CD4-positive, alpha-beta T cell treated with Interleukin-17A for 1 hour (primary cell): ENCODE measurements around the gene FZD10.

Source experiments
- DNase-seq: peaks from one replicate; pipeline ENCODE4 v3.0.0-alpha.2; 2020

Gene FZD10, protein sequence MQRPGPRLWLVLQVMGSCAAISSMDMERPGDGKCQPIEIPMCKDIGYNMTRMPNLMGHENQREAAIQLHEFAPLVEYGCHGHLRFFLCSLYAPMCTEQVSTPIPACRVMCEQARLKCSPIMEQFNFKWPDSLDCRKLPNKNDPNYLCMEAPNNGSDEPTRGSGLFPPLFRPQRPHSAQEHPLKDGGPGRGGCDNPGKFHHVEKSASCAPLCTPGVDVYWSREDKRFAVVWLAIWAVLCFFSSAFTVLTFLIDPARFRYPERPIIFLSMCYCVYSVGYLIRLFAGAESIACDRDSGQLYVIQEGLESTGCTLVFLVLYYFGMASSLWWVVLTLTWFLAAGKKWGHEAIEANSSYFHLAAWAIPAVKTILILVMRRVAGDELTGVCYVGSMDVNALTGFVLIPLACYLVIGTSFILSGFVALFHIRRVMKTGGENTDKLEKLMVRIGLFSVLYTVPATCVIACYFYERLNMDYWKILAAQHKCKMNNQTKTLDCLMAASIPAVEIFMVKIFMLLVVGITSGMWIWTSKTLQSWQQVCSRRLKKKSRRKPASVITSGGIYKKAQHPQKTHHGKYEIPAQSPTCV

DNA sequence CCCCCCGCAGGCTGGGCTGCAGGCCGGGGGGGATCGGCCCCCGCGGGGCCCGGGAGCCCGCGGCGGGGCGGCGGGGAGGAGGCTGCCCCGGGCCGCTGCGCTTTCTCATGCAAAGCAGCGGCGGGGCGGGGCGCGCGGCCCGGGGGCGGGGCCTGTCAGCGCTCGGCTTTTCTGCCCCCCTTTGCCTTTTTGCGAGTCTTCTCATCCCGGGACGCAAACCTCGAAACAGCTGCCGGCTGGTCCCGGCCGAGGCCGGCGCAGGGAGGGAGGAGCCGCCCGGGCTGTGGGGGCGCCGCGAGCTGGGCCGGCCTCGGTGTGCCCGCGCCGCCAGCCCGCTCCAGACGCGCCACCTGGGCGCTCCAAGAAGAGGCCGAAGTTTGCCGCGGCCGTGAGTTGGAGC, at the start of gene FZD10:
TSS of gene FZD10 (plus strand) at position 198 of the 400 bp plus-strand sequence. CDS start 479 bp downstream, outside the sequence.
- DNase-seq = no peak

DNA sequence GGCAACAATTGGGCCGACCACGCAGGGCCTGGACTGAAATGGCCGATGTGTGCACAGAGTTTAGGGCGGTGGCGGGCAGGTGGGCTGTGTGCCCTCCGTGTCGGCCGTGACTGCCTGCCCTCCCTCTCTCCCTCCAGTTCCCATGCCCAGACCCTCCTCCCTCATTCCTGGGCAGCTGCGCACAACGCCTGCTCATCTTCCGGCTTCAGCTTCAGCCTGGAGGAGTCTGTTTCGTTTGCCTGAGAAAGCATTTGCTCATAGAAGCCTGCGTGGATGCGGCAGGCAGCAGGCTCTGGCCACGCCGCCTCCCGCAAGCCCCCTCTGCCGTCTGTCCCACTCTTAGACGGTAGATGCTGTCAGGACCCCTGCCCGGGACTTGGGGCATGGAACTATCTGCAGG, 47.3 kb upstream of the FZD10 start:
- no peak for DNase-seq

DNA sequence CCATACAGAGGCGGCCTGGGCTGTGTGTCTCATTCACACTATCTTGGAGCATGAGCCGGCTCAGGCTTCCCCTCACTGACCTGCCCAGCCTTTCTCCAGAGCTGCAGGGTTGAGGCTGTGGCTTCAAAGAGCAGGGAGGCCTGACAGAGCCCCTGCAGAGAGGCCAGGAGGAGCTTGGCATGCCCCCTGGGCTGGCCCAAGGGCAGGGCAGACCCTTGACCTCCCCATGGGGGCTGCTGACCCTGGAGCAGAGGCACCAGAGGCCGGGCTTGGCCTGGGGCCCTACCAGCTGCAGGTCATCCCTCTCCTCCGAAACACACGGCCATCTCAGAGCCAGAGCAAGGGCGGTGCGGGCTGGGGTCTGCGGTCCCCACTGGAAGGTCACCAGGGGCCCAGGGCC, 46.6 kb upstream of the FZD10 start:
- DNase-seq = no peak

DNA sequence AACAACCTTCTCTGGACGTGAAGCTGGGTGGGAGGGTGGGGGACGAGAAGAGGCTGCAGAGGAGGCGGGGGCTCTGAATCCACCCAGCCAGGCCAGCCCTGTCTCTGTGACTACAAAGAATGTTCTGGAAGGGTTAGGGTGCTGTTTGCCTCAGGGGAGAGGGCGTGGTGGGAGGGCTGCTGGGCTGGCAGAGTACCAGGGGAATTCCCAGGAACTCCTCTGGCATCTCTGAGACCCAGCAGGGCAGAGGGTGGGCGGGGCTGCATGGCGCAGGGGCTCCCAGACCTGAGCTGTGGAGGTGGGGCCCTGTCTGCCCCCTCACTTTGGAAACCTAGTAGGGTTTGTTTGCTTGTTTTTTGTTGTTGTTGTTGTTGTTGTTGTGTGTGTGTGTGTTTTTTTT, 45.5 kb upstream of the FZD10 start:
- DNase-seq = no peak

DNA sequence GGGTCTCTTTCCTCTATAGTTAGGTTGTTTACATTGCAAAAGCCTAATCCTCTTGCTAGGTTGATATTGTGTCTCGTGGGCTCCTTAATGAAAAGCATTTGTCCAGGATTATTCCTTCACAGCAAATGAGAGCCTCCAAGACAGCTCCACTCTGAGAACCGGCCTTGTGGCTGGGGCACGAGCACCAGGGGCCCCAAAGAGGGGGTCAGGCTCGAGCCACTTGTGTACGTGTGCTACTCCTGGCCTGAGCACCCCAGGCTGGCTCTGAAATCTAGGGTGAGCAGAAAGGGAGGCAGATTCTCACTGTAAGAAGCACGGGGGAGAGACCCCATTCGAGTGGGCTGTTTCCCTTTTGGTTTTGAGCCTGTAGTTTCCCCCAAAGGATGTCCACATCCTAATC, 45.0 kb upstream of the FZD10 start:
- DNase-seq = no peak

DNA sequence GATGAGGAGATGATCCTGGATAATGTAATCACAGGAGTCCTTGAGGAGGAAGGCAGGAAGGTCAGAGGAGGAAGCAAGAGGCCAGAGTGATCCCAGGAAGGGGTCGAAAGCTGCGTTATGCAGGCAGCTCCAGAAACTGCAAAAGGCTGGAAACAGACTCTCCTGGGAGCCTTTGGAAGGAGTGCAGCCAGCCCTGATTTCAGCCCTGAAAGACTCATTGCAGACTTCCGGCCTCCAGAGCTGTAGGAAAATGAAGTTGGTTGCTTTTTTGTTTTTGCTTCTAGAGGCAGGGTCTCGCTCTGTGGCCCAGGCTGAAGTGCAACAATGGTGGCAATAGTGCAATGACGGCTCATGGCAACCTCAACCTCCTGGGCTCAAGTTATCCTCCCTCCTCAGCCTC, 44.6 kb upstream of the FZD10 start:
- no peak for DNase-seq

DNA sequence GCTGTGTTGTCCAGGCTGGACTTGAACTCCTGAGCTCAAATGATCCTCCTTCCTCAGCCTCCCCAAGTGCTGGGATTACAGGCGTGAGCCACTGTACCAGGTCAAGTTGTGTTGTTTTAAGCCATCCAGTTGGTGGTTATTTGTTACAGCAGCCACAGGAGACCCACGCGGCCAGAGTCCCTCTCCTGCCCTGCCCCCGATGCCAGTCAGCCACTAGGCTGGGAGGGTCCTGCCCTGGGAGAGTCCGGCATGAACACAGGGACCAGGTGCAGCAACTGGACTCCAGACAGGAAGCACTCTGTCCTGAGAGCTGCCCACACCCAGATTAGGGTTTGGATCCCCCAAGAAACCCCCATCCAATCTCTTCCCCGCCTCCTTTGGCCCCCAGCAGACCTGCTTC, 44.1 kb upstream of the FZD10 start:
- no peak for DNase-seq

DNA sequence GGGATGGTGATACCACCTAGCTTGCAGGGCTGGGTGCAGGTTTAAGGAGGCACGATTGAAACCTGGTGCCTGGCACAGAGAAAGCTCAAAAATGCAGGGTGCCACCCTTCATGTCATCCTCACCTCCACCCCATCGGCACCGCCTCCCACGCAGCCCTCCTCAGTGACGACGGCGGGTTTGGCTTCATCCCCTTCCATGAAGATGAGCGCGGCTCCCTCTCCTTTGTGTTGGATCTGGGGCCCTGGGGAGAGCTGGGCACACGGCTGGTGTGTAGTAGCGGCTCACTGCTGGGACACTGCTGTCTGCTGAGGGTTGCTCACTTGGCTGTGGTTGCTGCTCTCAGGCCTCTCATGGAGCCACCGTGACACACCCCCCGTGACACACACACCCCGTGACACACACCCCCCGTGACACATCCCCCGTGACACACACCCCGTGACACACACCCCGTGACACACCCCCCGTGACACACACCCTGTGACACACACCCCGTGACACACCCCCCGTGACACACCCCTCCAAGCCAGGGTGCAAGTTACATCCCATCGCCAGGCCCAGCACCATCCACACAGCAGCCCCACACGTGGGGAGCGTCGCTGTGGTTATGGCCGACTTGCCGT, 42.9 kb upstream of the FZD10 start:
- no peak for DNase-seq

DNA sequence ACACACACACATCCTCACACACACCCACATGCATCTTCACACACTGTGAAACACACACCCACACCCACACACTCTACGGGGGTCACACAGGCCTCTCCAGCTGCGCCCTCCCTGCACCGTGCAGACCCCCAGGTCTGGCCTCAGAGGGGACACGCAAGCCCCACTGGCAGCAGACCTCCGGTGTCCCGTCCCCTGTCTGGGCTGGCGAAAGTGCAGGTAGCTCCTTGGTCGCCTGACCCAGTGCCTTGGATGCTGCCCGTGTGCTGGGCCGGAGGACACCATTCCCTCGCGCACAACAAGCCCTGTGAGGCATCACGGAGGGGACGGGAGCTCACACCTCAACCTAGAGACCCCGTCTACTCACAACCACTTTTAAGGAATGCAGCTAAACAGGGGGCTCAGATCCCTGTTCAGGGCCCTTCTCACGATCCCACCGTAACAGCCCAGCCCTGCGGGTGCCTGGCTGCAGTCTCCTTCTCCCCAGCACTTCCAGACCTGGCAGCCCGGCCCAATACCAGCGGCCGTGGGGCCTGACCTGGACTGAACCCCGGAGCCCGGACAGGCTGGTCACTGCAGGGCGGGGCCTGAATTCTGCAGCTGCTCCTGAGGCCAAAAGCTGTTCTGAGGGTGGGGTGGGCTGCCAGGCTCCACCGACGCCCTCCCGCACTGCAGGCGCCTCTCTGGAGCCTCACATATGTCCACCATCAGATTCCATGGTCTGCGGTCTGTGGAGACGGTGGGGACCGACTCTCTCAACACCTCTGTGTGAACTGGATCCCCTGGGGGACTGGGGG, 42.1 kb upstream of the FZD10 start:
- no peak for DNase-seq

DNA sequence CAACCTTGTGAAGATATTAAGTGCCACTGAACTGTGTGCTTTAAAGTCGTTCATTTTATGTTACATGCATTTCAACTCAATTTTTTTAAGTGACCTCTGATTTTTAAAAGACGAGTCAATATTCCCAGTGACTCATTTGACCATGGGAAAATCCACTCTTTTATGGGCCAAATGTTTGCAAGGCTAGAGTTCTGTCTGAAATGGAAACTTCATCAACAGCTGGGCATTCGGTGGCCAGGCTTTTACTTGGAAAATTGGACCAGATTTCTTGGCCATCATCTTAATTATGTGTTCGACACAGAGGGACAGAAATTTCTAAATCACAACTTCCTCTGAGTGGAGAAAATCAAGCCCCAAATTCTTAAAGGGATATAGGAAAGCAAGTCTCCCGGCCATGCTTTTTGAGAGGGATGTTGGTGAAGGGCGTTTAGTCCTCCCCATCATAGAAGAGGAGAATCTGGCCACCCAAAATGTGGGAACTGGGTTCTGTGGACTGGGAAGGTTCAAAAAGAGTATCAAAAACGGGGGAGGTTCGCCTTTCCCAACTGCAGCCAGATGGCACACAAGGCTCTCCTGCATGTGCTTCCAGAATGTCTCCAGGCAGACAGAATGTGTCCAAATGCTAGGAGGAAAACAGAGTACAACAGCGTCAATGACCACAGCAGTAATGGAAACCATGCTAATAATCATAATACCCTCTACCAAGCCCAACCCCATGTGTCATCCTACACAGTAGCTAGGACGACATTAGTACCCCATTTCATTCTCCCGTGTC, 40.9 kb upstream of the FZD10 start:
- DNase-seq = no peak

DNA sequence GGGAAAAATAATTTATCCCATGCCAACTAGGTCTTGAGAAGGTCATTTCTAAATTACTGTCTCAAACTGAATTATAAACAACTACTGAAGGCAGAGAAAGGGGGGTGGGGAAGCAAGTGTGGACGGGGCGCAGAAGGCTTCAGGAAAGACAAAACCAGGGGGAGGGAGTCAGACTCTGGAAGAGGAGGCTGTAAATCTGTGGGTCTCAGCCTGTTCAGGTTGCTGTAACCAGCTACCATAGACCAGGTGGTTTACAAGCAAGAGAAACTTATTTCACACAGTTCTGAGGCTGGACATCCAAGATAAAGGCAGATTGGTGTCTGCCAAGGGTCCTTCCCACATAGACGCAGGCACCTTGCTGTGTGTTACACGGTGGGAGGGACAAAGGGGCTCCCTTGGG, 39.9 kb upstream of the FZD10 start:
- DNase-seq = no peak

DNA sequence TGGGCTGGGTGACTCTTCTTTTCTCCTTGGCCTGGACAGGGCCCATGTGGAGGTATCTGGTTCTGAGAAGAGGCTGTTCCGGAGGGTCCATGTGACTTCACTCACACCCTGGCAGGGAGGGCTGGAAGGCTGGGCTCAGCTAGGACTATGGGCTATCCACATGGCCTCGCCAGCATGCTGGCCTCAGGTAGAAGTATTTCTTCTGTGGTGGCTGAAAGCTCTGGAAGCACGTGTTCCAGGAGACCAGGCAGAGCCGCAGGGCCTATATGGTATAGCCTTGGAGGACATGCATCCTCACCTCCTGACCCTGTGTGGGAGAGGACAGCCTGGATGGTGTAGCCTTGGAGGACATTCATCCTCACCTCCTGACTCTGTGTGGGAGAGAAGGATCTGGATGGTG, 38.2 kb upstream of the FZD10 start:
- DNase-seq = no peak

DNA sequence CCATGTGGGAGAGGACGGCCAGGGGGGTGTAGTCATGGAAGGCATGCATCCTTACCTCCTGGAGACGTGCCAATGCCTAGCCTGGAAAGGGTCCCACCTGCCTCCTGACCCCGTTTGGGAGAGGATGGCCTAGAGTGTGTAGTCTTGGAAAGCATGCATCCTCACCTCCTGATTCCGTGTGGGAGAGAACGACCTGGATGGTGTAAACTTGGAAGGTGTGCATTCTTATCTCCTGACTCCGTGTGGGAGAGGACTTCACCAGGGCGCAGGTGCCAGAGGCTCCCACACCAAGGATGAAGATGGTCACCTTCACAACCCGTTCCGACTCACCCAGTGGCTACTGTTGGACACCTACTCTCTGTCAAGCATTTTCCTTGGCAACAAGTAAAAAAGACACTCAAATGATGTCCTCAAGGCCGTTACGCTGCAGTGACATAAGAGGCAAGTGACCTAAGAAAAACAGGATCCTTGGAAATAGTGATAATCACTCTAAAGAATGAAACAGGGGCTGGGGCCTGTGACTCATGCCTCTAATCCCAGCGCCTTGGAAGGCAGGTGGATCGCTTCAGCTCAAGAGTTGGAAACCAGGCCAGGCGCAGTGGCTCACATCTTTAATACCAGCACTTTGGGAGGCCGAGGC, 37.5 kb upstream of the FZD10 start:
- DNase-seq = no peak

DNA sequence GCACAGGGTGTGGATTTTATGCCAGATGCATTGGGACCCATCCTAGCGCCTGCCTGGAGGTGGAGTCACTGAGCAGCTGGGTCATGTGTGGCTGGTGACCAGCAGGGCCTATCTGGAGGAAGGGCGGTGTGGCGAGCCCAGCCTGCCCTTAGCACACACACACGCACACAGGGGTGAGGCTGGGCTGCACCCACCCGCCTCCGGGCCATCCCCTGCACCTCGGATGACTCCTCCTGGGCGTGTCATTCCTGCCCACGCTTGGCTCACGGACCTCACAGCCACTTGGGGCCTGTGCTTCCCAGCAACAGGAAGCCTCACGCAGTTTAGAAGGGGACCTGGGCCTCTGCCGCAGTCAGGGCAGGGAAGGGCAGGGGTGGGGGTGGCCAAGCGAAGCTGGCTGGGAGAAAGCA, 36.2 kb upstream of the FZD10 start:
- no peak for DNase-seq

DNA sequence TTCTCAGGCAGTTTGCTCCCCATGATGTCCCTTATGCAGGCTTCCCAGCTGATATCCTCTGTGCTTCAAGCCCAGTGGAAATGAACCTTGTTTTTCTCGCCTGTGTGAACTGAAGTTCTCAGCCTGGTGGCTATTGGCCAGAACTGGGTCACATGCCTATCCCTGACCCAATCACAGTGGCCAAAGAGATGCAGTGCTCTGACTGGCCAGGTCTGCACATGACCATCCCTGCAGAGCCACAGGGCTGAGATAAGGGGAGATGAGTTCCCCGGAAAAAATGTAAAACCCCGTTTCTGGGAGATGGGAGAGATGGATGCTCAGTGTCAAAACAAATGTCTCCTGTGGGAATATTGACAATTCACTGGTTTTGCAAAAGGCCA, 34.7 kb upstream of the FZD10 start:
- DNase-seq = no peak

DNA sequence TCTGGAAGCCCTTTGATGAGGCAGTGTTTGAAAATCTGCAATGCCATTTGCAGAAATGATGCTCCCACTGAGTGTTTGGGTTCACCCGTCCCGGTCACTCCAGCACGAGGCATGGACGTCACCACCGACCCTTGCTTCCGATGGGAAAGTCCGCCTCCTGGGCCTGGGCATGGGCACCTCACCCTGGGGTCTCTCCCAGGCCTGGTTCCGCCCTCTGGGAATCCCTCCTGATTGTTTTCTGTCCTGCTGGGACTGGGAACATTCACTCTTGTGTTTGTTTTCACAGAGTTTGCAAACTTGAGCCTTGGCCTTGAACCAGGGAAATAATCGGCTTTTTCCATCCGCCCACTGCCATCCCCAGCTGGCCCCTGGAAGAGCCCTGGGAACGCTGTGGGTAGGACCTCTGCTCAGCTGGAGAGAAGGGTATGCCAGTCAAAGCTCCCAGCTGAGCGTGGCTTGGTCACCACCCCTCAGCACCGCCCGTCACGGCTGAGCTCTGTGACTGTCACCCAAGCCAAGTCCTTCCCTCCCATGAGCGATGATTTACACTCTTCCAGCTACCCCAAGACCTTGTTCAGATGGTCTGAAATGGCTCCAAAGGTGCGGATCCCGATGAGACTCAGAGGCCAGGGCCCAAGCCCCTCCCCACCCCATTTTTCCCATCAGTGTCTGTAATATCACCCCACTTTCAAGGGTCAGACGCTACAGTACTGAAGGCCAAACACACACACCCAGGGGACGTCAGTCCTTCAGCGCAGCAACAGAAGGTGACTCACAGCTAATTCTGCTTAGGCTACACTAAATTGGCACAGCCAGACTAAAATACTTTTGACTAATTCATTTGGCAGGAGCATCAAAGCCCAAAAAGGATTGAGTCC, 34.1 kb upstream of the FZD10 start:
- DNase-seq = no peak

DNA sequence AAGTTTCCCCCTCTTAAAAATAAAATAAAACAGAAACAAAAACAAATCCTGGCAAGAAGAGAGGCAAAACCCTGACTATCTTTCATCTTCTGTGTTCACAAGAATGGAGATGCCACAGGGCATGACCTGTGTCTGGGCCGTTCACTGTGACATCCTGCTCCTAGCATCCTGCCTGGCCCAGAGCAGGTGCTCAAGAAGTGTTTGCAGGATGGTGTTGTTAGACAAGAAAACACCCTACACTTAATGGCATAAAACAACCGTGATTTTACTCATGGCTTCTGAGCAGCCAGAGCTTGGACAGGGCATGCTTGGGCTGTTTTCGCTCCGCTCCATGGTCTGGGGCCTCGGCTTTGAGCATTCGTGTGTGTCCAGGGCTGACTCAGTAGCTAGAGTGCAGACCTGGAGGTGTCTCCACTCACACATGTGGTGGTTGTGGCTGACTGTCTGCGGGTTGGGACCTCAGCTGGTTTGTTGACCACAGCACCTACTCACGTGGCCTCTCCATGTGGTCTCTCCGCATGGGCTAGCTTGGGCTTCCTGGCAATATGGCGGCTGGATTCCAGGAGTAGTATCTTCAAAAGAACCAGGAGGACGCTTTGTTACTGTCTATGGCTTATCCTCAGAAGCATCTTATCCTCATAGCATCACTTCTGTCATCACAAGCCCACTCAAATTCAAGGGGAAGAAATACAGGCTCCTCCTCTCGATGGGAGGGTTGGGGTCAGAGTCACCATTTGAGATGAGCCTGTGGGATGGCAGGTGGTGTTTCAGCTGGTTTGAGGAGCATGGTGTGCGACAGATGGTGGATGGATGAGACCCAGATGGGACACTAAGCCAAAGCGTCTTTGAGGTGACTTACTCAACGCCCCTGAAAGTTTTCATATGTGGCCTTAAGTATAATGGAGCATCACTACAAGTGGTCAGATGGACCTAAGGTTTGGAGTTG, 33.2 kb upstream of the FZD10 start:
- DNase-seq = no peak

DNA sequence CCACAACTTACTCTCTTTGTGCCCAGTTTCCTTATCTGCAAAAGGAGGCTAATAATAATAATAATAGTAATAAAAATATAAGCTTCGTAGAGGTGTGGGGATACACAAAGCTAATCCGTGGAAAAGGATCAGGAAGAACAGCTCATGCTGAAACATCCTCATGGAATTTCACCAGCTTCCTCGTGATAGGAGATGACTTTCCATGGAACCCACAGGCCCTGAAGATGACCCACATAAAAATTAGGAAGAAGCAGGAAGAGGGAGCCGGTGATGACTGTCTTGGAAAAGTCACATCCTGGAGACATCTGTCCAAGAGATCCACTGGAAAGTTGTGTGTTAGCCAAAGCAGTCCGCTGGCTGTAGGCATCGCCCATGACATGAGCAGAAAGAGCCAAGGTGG, 31.9 kb upstream of the FZD10 start:
- DNase-seq = no peak

DNA sequence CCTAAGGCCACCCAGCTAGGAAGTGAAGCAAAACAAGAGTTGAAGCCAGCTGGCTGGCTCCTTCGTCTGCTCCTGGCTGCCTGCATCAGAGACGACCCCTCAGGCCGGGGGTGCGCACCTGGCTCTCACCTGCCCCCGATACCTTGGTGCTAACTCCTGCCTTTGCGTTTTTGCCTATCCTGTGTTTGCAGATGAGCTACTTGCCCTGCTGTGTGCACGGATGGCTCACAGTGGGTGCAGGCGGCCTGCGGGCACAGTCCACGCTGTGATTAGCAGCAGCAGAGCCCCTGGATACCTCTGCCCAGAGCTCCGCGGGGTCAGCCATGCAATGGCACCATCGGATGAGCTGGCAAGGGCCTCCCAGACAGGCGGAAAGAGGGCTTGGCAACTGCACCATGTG, 31.2 kb upstream of the FZD10 start:
- DNase-seq = no peak

DNA sequence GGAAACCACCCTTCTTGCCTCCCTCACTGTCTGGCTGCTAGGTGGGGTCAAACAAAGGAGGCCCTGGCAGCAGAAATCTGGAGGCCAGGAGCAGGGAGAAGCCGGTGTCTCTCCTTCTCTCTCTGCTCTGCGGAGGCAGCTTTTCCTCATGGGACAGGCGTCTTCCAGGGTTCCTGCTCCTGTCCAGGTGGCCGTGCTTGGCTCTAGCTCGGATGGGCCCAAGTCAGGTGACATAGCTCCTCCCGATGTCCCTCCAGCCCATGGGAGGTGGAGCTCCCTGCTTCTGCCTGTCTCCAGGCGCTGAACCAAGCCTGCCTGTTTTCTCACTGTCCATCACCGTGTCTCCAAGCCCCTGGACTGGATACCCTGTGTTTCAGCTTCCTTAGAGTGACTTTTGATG, 30.5 kb upstream of the FZD10 start:
- DNase-seq = no peak
